SU-DHL-6 (cell line): Measurements from ENCODE around the gene NDUFC1.

Experiments
- EZH2phosphoT487 ChIP-seq: fragments of 200-600 bp; sonication (generic), shearing (Covaris generic); conservative IDR thresholded peaks from 2 replicates; pipeline ENCODE4 v1.6.1; 2018; ENCODE audit warnings: mild to moderate bottlenecking, antibody characterized with exemption, low read length, moderate library complexity, mixed read lengths
- TF ChIP-seq, protein P1 (sequence below): fragments of 200-600 bp; sonication (generic); IDR thresholded peaks from one replicate; pipeline ENCODE4 v1.5.1; 2017; ENCODE audit warnings: antibody characterized with exemption, mild to moderate bottlenecking, low read length, moderate library complexity; ENCODE audit not compliant: insufficient read depth, poor library complexity, severe bottlenecking

DNA sequence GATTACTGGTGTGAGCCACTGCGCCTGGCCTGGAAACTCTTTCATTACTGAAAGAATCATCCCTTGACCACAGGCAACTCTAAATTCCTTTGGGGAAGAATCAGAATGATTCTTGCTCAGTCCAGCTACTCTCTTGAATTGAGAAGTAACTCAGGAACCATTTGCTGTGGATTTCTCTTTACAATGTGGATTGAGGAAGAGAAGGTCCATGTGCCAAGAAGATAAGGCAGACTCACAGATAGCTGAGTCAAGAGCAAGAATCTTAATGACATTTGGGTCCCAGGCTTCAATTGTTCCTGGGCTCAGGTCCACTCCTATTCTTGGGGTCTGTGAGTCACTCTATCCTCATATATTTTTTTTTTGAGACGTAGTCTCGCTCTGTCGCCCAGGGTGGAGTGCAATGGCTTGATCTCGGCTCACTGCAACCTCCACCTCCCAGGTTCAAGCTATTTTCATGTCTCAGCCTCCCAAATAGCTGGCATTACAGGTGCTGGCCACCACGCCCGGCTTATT, 16.0 kb downstream of the NDUFC1 start:
- TF ChIP-seq, protein P1, sequence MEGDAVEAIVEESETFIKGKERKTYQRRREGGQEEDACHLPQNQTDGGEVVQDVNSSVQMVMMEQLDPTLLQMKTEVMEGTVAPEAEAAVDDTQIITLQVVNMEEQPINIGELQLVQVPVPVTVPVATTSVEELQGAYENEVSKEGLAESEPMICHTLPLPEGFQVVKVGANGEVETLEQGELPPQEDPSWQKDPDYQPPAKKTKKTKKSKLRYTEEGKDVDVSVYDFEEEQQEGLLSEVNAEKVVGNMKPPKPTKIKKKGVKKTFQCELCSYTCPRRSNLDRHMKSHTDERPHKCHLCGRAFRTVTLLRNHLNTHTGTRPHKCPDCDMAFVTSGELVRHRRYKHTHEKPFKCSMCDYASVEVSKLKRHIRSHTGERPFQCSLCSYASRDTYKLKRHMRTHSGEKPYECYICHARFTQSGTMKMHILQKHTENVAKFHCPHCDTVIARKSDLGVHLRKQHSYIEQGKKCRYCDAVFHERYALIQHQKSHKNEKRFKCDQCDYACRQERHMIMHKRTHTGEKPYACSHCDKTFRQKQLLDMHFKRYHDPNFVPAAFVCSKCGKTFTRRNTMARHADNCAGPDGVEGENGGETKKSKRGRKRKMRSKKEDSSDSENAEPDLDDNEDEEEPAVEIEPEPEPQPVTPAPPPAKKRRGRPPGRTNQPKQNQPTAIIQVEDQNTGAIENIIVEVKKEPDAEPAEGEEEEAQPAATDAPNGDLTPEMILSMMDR = no peak
- TF ChIP-seq EZH2phosphoT487 = no peak
